Astrocyte (in vitro differentiated cells and primary cell): ENCODE data around the gene EPAS1. TPM values are rescaled to one million over a fixed set of nuclear protein-coding genes. Genes with fewer than 3 reads are reported as not detected.

Experiments used
- DNase-seq: peaks from one replicate; pipeline ENCODE4 v3.0.0-alpha.2; 2010; ENCODE audit warnings: low read depth
- FAIRE-seq: peaks from 2 replicates; lab custom pipeline; 2011; peaks lifted over from hg19 to GRCh38; lab: Jason Lieb, UNC
- H2AFZ ChIP-seq: 2 replicates; pipeline ENCODE4 v1.6.0; 2012; ENCODE audit warnings: low read depth, low read length, inconsistent platforms
- H3K27ac ChIP-seq: 2 replicates; pipeline ENCODE4 v1.5.1; 2011; ENCODE audit warnings: low read depth, low read length, inconsistent platforms
- H3K27me3 ChIP-seq: 2 replicates; pipeline ENCODE4 v1.6.0; 2011; ENCODE audit warnings: low read length, inconsistent platforms; ENCODE audit not compliant: insufficient read depth
- H3K36me3 ChIP-seq: 2 replicates; pipeline ENCODE4 v1.5.1; 2011; ENCODE audit warnings: low read length, inconsistent platforms; ENCODE audit not compliant: insufficient read depth
- H3K4me1 ChIP-seq: 2 replicates; pipeline ENCODE4 v1.5.1; 2011; ENCODE audit warnings: low read length, inconsistent platforms; ENCODE audit not compliant: insufficient read depth
- H3K4me2 ChIP-seq: 2 replicates; pipeline ENCODE4 v1.6.0; 2012; ENCODE audit warnings: low read length, inconsistent platforms
- H3K4me3 ChIP-seq: 2 replicates; pipeline ENCODE4 v1.5.1; 2011; ENCODE audit warnings: low read depth, mild to moderate bottlenecking, low read length, inconsistent platforms; ENCODE audit not compliant: insufficient read depth
- H3K79me2 ChIP-seq: 2 replicates; pipeline ENCODE4 v1.6.0; 2012; ENCODE audit warnings: mild to moderate bottlenecking, low read length, inconsistent platforms; ENCODE audit not compliant: insufficient read depth
- H3K9ac ChIP-seq: 2 replicates; pipeline ENCODE4 v1.6.0; 2012; ENCODE audit warnings: mild to moderate bottlenecking, low read length, inconsistent platforms
- H3K9me3 ChIP-seq: 2 replicates; pipeline ENCODE4 v1.5.1; 2012; ENCODE audit warnings: low read depth, mild to moderate bottlenecking, low read length, inconsistent platforms; ENCODE audit not compliant: insufficient read depth
- H4K20me1 ChIP-seq: 2 replicates; pipeline ENCODE4 v1.6.0; 2012; ENCODE audit warnings: low read length, inconsistent platforms; ENCODE audit not compliant: insufficient read depth
- H3K27ac Mint-ChIP-seq: one replicate; pipeline ENCODE4 v1.8.0; 2021; ENCODE audit warnings: mild to moderate bottlenecking, mixed read lengths; ENCODE audit not compliant: unreplicated experiment
- H3K27me3 Mint-ChIP-seq: one replicate; pipeline ENCODE4 v1.8.0; 2021; ENCODE audit warnings: low read depth, mixed read lengths; ENCODE audit not compliant: unreplicated experiment
- H3K36me3 Mint-ChIP-seq: one replicate; pipeline ENCODE4 v1.8.0; 2021; ENCODE audit warnings: low read depth, mixed read lengths; ENCODE audit not compliant: unreplicated experiment
- H3K4me1 Mint-ChIP-seq: one replicate; pipeline ENCODE4 v1.8.0; 2021; ENCODE audit warnings: low read depth, mixed read lengths; ENCODE audit not compliant: unreplicated experiment
- H3K4me3 Mint-ChIP-seq: one replicate; pipeline ENCODE4 v1.8.0; 2021; ENCODE audit warnings: mild to moderate bottlenecking, moderate library complexity, mixed read lengths; ENCODE audit not compliant: unreplicated experiment
- H3K9me3 Mint-ChIP-seq: one replicate; pipeline ENCODE4 v1.8.0; 2021; ENCODE audit warnings: mild to moderate bottlenecking, mixed read lengths; ENCODE audit not compliant: unreplicated experiment
- EZH2 ChIP-seq: IDR thresholded peaks from 2 replicates; pipeline ENCODE4 v1.6.1; 2012; ENCODE audit warnings: mild to moderate bottlenecking, low read length, inconsistent platforms; ENCODE audit not compliant: insufficient read depth
- total RNA-seq: library from RNA; stranded (reverse); gene quantifications from 2 replicates; pipeline ENCODE4 v1.2.1, GENCODE V29; 2021
- TF ChIP-seq, protein P1 (sequence below): IDR thresholded peaks from 2 replicates; pipeline ENCODE4 v1.5.1; 2011; ENCODE audit warnings: low read depth, mild to moderate bottlenecking, inconsistent platforms, low read length, moderate library complexity; ENCODE audit not compliant: insufficient read depth

Gene EPAS1
- total RNA-seq, 1 donor from 2014 or later: 42.8 TPM

DNA sequence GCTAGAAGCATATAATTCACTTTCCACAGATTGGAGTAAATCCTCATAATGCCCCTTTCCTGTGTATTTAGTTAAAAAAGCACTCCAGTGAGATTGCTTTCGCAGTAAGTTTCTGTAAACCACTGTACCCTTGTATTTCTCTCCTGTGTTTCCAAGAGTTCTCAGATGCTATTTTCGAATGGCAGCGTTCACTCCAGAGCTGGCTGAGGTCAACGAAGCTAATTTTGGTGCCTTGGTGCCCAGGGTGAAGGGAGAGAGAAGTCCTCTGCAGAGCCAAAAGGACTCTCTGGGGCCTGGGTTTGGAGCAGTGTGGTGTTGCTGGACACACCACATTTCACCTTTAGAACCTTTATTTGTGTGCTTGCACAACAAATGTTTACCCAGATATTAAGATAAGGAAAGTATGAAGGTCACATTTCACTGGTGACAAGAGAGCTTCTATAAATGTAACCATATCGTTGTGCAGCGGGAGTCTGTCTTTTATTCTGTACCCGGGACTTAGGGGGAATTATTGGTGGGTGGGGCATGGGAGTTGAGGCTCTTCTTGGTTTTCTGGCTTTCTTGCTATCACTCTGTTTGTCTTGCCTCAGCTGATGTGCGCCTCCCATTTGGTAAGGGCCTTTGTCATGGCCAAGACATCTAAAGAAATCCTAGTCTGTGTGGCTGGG is 9.9 kb downstream of the EPAS1 start:
- H3K27ac Mint-ChIP-seq: no peak overlapping the region
- H3K36me3 Mint-ChIP-seq: peaks cover 4% of the 10 kb centered on the region
- H3K79me2 ChIP-seq: no peaks in the 10 kb centered on the region
- FAIRE-seq (no peak), DNase-seq (no peak)
- no peaks in the 10 kb centered on the region for H3K9me3 ChIP-seq
- H3K4me2 ChIP-seq: no peak overlapping the region
- H3K4me1 Mint-ChIP-seq: peaks cover 9% of the 10 kb centered on the region
- no peak overlapping the region for H2AFZ ChIP-seq
- TF ChIP-seq, protein P1, sequence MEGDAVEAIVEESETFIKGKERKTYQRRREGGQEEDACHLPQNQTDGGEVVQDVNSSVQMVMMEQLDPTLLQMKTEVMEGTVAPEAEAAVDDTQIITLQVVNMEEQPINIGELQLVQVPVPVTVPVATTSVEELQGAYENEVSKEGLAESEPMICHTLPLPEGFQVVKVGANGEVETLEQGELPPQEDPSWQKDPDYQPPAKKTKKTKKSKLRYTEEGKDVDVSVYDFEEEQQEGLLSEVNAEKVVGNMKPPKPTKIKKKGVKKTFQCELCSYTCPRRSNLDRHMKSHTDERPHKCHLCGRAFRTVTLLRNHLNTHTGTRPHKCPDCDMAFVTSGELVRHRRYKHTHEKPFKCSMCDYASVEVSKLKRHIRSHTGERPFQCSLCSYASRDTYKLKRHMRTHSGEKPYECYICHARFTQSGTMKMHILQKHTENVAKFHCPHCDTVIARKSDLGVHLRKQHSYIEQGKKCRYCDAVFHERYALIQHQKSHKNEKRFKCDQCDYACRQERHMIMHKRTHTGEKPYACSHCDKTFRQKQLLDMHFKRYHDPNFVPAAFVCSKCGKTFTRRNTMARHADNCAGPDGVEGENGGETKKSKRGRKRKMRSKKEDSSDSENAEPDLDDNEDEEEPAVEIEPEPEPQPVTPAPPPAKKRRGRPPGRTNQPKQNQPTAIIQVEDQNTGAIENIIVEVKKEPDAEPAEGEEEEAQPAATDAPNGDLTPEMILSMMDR: no peak
- no peak for TF ChIP-seq EZH2
- no peak overlapping the region for H3K9ac ChIP-seq
- no peak overlapping the region for H3K4me3 ChIP-seq
- H3K4me1 ChIP-seq: peaks cover 11% of the 10 kb centered on the region
- H3K27me3 ChIP-seq: peaks cover 9% of the 10 kb centered on the region
- peaks cover 31% of the 10 kb centered on the region for H3K27me3 Mint-ChIP-seq
- H3K36me3 ChIP-seq: no peaks in the 10 kb centered on the region
- H3K4me3 Mint-ChIP-seq: no peak overlapping the region
- H4K20me1 ChIP-seq: no peaks in the 10 kb centered on the region
- no peak overlapping the region for H3K27ac ChIP-seq
- H3K9me3 Mint-ChIP-seq: peaks cover 11% of the 10 kb centered on the region

DNA sequence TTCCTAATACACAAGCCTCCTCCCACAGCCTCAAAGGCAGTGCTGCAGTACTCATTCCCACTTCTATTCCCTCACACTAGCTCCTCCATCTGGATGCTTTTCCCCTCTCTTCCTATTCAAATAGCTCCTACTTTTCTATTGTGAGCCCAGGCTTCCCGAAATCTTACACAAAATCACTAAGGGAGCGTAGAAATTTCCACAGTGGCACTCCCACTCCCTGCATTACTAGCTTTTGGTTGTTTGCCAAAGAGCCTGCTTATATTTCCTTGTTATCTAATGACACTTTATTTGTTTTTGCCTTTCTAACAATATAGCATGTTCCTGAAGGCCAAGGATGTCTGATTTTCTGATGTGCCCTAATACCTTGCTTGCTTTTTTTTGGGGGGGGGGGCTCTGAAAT is 10.9 kb downstream of the EPAS1 start:
- H3K4me1 ChIP-seq: peaks cover 12% of the 10 kb centered on the region
- no peaks in the 10 kb centered on the region for H3K79me2 ChIP-seq
- H3K27me3 Mint-ChIP-seq: peaks cover 21% of the 10 kb centered on the region
- H3K27ac ChIP-seq: no peak overlapping the region
- H3K36me3 Mint-ChIP-seq: peaks cover 4% of the 10 kb centered on the region
- H3K9me3 ChIP-seq: no peaks in the 10 kb centered on the region
- peaks cover 11% of the 10 kb centered on the region for H3K9me3 Mint-ChIP-seq
- no peaks in the 10 kb centered on the region for H3K36me3 ChIP-seq
- no peak overlapping the region for H3K4me2 ChIP-seq
- no peak for FAIRE-seq
- no peak overlapping the region for H3K9ac ChIP-seq
- TF ChIP-seq, protein P1: no peak
- no peak for TF ChIP-seq EZH2
- H4K20me1 ChIP-seq: no peaks in the 10 kb centered on the region
- H2AFZ ChIP-seq: no peak overlapping the region
- no peak for DNase-seq
- H3K27me3 ChIP-seq: peaks cover 4% of the 10 kb centered on the region
- H3K4me3 Mint-ChIP-seq: no peak overlapping the region
- peaks cover 9% of the 10 kb centered on the region for H3K4me1 Mint-ChIP-seq
- H3K4me3 ChIP-seq: no peak overlapping the region
- H3K27ac Mint-ChIP-seq: no peak overlapping the region

DNA sequence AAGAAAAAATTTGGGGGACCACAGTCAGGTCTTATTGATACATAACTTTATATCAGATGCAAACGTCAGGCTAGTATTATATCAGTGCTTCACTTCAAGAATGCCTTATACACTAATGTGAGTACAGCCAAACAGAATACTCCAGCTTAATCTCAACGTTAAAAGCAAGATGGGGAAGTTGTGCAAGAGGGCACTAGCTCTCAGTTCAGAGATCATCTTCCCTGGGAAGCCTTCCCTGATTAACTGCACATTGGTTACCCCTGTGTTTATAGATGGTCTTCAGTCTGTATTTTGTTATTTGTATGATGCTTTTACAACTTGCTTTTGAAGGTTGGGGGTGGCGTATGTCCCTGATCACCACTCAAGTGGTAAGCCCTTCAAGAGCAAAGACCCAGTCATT is 11.4 kb downstream of the EPAS1 start:
- Mint-ChIP-seq H3K36me3 (peaks cover 4% of the 10 kb centered on the region), H3K4me3 (no peak overlapping the region), H3K9me3 (peaks cover 11% of the 10 kb centered on the region), H3K27ac (no peak overlapping the region), H3K4me1 (peaks cover 9% of the 10 kb centered on the region), H3K27me3 (peaks cover 16% of the 10 kb centered on the region)
- FAIRE-seq (no peak), DNase-seq (no peak)
- peaks cover under 1% of the 10 kb centered on the region for H3K27me3 ChIP-seq
- no peak for TF ChIP-seq EZH2
- TF ChIP-seq, protein P1: no peak
- no peaks in the 10 kb centered on the region for H3K9me3 ChIP-seq
- H3K4me3 ChIP-seq: no peak overlapping the region
- H3K27ac ChIP-seq: no peak overlapping the region
- H3K9ac ChIP-seq: no peak overlapping the region
- no peaks in the 10 kb centered on the region for H3K79me2 ChIP-seq
- no peak overlapping the region for H3K4me2 ChIP-seq
- peaks cover 12% of the 10 kb centered on the region for H3K4me1 ChIP-seq
- H2AFZ ChIP-seq: no peak overlapping the region
- no peaks in the 10 kb centered on the region for H4K20me1 ChIP-seq
- H3K36me3 ChIP-seq: no peaks in the 10 kb centered on the region
